Hematopoietic multipotent progenitor cell treated with erythropoietin and hydrocortisone succinate and interleukin-3 and kit ligand, for 6 days (in vitro differentiated cells): ENCODE measurements around the gene CAMK2D.

ENCODE experiments used
- DNase-seq: peaks from one replicate; pipeline ENCODE4 v3.0.0-alpha.2; 2015

The CAMK2D gene

GRCh38 chr4:113677325-113677724, 84.2 kb downstream of the CAMK2D start:
- no peak for DNase-seq

DNA sequence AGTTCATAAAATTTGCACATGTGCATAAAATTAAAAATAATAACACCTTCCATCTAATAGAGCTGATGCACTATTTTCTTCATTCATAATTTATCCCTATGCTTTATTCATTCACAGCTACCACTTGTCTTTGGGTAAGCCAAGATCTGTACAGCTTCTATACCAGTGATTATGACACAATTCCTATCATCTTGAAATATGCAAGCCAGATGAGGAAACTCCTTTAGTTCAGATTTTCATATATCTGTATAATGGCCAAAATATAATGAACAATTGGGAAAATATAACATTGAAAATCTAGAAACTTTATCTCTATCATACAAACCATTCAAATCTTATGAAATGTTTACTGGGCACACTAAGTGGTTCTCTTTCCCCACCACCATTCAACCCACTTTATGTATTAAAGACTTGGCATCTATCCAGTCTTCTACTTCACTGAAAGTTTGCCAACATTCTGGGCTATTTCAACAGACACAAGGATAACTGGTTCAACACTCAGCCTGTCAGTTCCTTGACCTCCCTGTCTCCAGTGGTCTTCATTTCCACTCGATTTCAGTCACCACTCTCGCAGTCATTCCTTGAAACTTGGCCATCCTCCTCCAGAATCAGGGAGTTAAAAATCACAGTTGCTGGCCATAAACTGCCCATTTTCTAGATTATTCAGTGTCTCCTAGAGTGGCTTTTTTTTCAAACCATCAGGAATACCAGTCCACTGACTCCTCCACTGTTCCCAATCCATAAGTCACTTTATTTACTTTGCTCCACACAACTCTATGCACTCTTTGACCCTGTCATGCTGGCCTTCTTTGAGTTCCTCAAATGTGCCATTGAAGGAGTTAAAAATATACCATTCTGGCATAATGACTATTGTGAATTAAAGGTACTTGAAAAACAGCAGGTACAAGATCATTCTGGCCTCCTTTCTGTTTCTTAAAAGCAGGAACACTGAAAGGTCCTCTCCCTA, 85.5 kb downstream of the CAMK2D start:
- DNase-seq, result no peak

GRCh38 chr4:113674733-113675132, 86.8 kb downstream of the CAMK2D start:
- DNase-seq, result no peak

DNA sequence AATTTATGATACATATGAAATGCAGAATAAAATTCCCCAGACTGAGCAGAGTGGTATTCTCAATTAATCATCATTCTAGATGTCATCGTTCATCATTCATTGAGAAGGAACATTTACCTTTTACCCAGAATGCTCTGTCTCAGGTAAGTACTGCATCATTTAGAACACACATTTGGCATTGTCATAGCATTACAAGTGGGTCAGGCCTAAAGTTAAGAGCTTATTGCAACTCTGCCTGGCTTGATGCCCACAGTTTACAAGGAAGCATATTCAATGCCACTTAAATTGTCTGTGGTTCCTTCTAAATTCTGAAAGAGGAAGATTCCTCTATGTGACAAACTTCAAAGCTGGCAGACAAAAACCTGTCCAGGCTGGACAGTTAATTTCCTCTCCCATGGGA, 87.3 kb downstream of the CAMK2D start:
- no peak for DNase-seq

- no peak for DNase-seq
Observed at GRCh38 chr4:113673450-113673849, 88.1 kb downstream of the CAMK2D start.

DNA sequence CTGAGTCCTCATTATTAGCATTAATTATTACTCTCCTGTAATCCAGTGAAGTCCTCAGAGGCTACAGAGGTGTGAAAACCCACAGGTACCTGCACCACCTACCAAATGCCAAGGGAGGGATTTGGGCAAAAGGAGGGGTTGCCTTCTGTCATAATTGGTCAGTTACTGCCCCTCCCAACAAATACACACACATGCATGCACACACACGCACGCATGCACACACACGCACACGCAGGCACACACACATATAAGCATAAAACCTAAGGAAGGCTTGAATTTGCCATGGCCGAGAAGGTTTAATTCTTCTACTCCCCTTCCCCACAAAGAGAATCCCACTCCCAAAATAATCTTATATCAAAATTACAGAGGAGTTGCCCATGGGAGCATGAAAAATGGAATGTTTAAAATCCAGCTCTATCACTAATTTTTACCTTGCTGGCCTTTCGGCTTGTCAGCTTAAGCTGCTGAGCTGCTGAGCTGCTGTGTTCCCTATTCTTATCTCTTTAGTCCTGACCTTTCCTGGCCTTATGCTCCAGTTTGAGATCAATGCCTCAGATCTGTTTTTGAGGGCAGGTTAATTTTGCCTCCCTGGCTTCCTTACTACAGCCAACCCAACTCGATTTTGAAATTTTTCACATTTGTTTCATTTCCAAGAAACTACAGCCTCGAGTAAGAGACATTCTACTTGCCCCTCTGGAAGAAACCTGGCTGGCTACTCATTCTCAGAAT, 95.0 kb downstream of the CAMK2D start:
- no peak for DNase-seq

DNA sequence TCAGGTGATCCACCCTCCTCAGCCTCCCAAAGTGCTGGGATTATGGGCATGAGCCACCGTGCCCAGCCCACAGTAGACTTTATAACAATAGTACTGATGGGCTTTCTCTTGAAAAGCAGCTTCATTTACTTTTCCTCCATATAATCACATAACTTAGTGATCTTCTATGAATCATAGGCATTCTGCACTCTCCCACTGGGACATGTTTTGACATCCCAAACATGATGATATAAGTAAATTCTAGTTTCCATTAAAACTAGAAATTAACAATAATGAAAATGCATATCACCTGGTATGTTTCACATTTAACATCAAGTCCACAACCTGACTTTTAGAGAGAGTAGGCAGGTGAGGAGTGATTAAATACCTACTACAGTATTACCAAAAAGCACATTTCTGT, 96.5 kb downstream of the CAMK2D start:
- no peak for DNase-seq

- DNase-seq, result no peak
Observed at GRCh38 chr4:113662581-113662980, 99.0 kb downstream of the CAMK2D start.

- no peak for DNase-seq
Observed at GRCh38 chr4:113659127-113659526, 102.4 kb downstream of the CAMK2D start.

- DNase-seq, result no peak
Observed at GRCh38 chr4:113657586-113658233, 103.8 kb downstream of the CAMK2D start.

- no peak for DNase-seq
Observed at GRCh38 chr4:113653871-113654270, 107.7 kb downstream of the CAMK2D start.

DNA sequence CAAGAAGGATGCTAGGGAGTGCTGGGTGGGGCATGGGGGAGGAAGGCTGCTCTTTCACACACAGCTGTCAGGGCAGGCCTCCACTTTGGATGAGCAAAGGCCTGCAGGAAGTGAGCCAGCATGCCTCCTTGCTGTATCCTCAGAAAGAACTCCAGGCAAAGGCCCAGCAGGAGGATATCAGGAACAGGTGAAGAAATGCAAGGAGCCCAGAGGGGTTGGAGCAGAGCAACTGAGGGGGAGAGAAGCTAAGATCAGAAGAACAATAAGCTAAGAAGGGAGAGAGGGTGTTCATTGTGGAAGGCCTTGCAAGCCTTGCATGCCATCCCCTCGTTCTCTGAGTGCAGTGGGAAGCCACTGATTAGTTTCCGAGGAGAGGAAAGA, 115.1 kb downstream of the CAMK2D start:
- no peak for DNase-seq

DNA sequence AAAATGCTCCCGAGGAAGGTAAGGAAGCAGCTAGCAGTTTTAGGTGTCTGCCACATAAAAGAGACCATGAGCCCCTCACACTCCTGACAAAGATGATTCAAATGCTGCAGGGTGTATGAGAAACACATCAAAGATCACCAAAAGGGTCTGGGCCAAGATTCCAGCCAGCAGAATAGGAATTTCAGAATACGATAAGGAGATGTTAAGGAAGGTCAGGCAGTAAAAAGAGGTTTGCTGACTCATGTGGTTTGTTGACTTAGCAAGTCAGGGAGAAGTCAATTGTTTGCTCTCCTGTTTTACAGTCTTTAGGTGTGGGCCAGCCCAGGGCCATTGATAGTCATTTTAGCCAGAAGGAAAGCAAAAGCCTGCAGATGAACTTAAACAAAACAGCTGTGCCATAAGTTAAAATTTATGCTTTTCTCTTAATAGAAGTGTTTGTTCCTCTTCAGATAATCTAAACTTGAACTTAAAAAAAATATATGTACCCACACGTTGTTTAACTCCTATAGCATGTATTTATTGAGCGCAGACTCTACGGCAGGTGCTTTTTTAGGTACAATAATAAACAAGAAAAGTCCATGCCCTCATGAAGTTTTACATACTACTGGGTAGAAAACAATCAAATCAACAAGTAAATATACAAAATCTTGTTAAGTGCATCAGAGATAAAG, 115.6 kb downstream of the CAMK2D start:
- no peak for DNase-seq

GRCh38 chr4:113645288-113645687, 116.2 kb downstream of the CAMK2D start:
- DNase-seq, result no peak

DNA sequence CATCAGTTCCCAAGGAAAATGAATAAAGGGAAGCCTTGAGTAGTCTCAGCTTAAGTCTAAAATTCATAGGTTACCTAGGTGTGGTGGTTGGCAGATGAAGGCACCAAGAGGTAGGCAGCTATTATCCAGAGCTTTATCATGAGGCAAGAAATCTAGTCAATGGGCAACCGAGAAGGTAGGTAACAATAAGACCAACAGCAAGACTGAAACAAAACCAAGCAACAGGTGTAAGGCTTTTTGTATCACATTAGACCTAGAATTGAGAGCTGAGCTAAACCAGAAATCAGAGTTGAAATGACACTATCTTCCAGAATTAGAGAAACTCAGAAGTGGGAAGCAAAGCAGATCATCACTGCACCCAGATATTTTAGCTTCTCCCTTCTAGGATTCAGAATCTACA, 117.1 kb downstream of the CAMK2D start:
- DNase-seq, result no peak

DNA sequence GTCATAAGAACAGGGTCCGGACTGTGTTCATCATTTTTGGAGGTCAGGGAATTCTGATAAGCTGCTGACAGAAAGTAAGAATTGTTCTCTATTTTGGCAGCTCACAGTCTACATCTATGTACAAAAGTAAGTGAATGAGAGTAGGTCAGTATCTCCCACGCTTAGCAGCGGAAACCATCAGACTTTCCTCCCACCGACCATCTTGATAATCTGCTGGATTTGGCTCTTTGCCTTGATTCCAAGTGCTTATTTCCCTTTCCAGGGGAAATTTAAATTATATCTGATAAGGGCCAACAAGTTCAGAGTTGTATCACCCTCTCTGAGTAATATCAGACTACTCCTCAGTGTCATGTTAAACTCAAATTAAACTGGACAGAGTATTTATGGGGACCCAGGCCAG, 118.0 kb downstream of the CAMK2D start:
- DNase-seq, result no peak

DNA sequence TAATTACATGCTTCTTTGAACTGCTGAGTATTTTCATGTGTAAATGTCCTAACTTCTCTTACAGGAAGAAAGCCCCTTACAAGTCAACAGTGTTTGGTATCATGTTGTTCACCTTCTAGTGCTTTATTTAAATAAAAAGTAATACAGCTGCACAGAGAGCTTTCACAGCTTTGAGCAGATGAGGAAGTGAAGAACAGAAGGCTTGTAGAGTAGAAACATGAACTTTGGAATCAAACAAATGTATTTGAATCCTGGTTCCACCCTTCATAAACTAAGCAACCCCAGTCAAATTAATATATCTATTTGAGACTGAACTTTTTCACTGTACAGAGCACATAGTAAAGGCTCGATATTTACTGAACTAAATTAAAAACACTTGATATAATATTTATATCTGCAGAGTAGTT, 120.5 kb downstream of the CAMK2D start:
- no peak for DNase-seq

DNA sequence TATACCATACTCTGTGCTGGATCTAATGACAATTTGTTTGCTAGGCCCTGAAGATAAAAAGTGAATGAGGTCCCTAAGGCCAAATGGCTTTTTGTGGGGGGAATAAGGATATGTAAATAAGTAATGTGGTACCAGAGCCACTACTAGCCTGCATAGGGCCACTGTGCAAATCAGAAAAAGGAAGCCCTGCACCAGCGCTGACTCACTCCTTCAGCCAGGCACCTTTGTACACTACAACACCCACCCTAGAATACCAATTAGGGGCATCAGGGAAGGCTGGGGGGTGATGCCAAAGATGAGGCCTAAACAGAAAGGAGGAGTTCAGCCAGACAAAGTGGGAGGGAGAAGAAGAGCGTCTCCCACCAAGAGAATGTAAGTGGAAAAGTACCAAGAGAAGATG, 122.2 kb downstream of the CAMK2D start:
- no peak for DNase-seq

GRCh38 chr4:113638562-113638832, 123.0 kb downstream of the CAMK2D start:
- DNase-seq, result no peak

DNA sequence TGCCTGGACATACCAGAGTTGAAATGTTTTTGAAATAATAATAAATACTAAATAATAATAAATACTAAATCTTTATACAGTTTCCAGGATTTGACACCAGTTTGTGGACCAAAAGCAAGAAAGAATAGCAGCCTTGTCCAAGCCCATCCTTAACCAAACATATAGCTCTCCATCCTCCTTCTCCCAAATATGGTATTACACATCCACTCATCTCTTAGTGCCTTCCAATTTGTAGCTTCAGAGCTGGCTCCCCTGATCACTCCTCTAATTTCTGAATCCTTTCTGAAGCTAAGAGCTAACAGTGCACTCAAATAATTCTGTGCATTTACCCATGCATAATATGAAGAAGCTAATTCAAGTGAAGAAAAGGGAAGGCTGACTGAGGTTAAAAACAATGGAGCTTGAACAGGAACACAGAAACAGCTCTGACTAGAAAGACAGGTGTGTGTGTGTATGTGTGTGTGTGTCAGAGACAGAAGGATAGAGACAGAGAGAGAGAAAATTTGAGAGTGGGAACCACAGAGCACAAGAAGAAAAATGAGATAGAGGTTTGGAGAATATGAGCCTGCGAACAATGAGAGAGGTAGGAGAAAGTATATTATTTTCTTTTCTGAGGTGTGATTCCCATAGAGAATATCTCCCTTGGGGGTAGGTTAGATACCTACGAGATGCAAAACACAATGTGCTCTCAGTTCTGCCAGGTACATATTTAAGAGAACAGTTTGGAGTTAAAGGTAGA, 123.5 kb downstream of the CAMK2D start:
- no peak for DNase-seq

- peak; percentile 13 for DNase-seq
Observed at GRCh38 chr4:113637363-113637762, 124.2 kb downstream of the CAMK2D start.

DNA sequence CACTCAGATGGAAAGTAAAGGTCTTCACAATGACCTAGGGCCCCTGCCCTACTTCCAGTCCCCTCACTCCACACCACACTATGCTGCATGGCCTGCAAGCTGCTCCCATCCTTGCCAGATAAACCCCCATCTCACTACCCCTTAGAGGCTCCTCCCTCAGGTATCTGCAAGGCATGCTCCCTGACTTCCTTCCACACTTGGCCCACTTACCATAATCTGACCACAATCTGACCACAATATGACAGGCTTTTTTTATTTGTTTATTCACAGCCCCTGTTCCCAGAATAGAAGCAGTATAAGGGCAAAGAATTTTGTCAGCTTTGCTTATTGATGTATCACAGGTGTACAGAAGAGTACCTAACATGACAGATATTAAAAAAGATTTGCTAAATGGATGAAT, 124.7 kb downstream of the CAMK2D start:
- peak; percentile 56 for DNase-seq

- DNase-seq, result peak; percentile 49
Observed at GRCh38 chr4:113636438-113636818, 125.1 kb downstream of the CAMK2D start.
